Adrenal gland (tissue), 12 donors: ENCODE data around the gene RGS3. TPM values are rescaled to one million over a fixed set of nuclear protein-coding genes. Genes with fewer than 3 reads are reported as not detected.

Source experiments
- DNase-seq, 7 donors: peaks; one replicate each; pipeline ENCODE4 v3.0.0-alpha.2; 2019 to 2020
- H3K27ac ChIP-seq, 5 donors: fragments of 200-600 bp; sonication (generic) in 4 of 5; 1 replicate in 3 of 5; 2 replicates in 2 of 5; pipeline versions ENCODE4 v1.5.1 to v1.8.0; 2016 to 2020; ENCODE audit warnings: mild to moderate bottlenecking in 1 of 5
- H3K27me3 ChIP-seq: fragments of 200-600 bp; 2 replicates; pipeline ENCODE4 v1.8.0; 2021
- H3K36me3 ChIP-seq, 2 donors: fragments of 200-600 bp; replicated peaks in 1 of 2; 1 replicate in 1 of 2; 2 replicates in 1 of 2; pipeline versions ENCODE4 v1.5.1 to v1.8.0; 2018 to 2022
- H3K4me1 ChIP-seq, 2 donors: fragments of 200-600 bp; replicated peaks in 1 of 2; 1 replicate in 1 of 2; 2 replicates in 1 of 2; pipeline versions ENCODE4 v1.5.1 to v1.8.0; 2018 to 2021
- H3K4me3 ChIP-seq, 4 donors: fragments of 200-600 bp; sonication (generic) in 3 of 4; one replicate each; pipeline ENCODE4 v1.5.1; 2016 to 2018
- H3K9me3 ChIP-seq, 3 donors: fragments of 200-600 bp; sonication (generic) in 1 of 3; replicated peaks in 1 of 3; 1 replicate in 2 of 3; 2 replicates in 1 of 3; pipeline versions ENCODE4 v1.5.1 to v1.8.0; 2016 to 2021
- POLR2A ChIP-seq, 2 donors: fragments of 450-650 bp; IDR thresholded peaks; one replicate each; pipeline ENCODE4 v1.6.1; 2017; ENCODE audit warnings: antibody characterized with exemption in 2 of 2, mild to moderate bottlenecking in 2 of 2, moderate library complexity in 1 of 2
- WGBS, 4 donors: extraction: QIAGEN DNeasy Blood & Tissue Kit in 2 of 4; methylation state at CpG; one replicate each; pipeline versions ENCODE4 v1.1.5 to v1.1.7; 2013 to 2017; 5-methylcytosine and 5-hydroxymethylcytosine counted together
- intact Hi-C, 2 donors: fragments of 100-400 bp; cut with DNase I; formaldehyde crosslinking; loops; one replicate each; pipeline versions ENCODE4 v1.14.1 to v1.15.0; 2022 to 2023
- polyA plus RNA-seq, 3 donors: library from polyadenylated mRNA; stranded (reverse); fragments of 200-250 nt in 2 of 3; fragments of 350-450 nt in 1 of 3; fragmentation: Illumina TruSeq in 1 of 3; extraction: RNeasy Lipid Tissue Mini Kit (QIAGEN cat#74804) in 1 of 3; gene quantifications; one replicate each; pipeline ENCODE4 v1.2.3, GENCODE V29; 2013 to 2014
- total RNA-seq, 9 donors: library from RNA; depleted of rRNA in 4 of 9; stranded (reverse); fragments of >200 nt in 4 of 9; fragments of 120-200 nt in 1 of 9; fragmentation: NEBNext Ultra II Directional in 1 of 9; extraction: Animal tissue kit (Norgen Biotek cat#: 25700) in 1 of 9; gene quantifications; one replicate each; pipeline versions ENCODE4 v1.1.0 to v1.2.4, GENCODE V29; 2013 to 2023
- TF ChIP-seq, protein P1 (sequence below), 6 experiments: fragments of 450-650 bp in 4 of 6; fragments of 200-600 bp in 2 of 6; sonication (generic) in 1 of 6; IDR thresholded peaks; 1 replicate in 5 of 6; 2 replicates in 1 of 6; pipeline versions ENCODE4 v1.5.1 to v1.8.0; 2016 to 2021; ENCODE audit warnings: antibody characterized with exemption in 6 of 6, mild to moderate bottlenecking in 2 of 6, moderate library complexity in 1 of 6
- donor health status: healthy with polysubstance abuse.
- donor health status: Bipolar disorder and iron deficiency.
- donor health status: DM: yes; HTN: yes; CAD: no.
- donor health status: DM: no; HTN: no; CAD: no.
- donor health status: DM: no; HTN: no; CAD: no.
- donor health status: DM: yes; HTN: yes; CAD: no.

Gene RGS3
- total and polyA plus RNA-seq, 12 donors, result 34.5 to 126 (median 65.6) TPM

DNA sequence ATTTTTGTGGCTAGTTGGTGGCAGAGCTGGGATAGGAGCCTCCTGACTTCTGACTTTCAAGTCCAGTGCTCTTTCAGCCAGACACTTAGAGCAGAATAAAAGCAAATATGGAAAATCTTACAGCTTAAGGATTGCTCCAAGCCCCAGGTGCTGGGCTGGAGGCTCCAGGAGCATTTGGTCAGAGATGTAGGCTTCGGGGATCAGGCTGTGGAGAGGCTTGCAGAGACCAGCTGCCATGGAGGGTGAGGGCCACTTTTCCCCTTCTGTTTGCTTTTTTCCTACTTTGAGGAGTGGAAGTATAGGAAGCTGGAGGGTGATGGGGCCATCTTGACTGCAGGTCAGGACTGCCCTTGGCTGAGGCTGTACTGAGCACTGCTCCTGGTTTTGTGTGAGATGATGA, 58.9 kb downstream of the RGS3 start:
- 76 to 100% (median 90%) methylated on average over 1 of the region's 1 CpG for WGBS, 4 donors
- H3K4me3 ChIP-seq, result no peak overlapping the region
- no peaks in the 10 kb centered on the region for H3K36me3 ChIP-seq
- H3K4me1 ChIP-seq, result peaks cover 23 to 49% of the 10 kb centered on the region in 2 donors
- intact Hi-C loops, result no loop called here
- no peak for TF ChIP-seq POLR2A (IDR thresholded peaks at IDR 0.05)
- TF ChIP-seq, protein P1, sequence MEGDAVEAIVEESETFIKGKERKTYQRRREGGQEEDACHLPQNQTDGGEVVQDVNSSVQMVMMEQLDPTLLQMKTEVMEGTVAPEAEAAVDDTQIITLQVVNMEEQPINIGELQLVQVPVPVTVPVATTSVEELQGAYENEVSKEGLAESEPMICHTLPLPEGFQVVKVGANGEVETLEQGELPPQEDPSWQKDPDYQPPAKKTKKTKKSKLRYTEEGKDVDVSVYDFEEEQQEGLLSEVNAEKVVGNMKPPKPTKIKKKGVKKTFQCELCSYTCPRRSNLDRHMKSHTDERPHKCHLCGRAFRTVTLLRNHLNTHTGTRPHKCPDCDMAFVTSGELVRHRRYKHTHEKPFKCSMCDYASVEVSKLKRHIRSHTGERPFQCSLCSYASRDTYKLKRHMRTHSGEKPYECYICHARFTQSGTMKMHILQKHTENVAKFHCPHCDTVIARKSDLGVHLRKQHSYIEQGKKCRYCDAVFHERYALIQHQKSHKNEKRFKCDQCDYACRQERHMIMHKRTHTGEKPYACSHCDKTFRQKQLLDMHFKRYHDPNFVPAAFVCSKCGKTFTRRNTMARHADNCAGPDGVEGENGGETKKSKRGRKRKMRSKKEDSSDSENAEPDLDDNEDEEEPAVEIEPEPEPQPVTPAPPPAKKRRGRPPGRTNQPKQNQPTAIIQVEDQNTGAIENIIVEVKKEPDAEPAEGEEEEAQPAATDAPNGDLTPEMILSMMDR (IDR thresholded peaks at IDR 0.05), result no peak
- H3K9me3 ChIP-seq, result no peaks in the 10 kb centered on the region
- H3K27me3 ChIP-seq, result no peaks in the 10 kb centered on the region
- no peak for DNase-seq
- peak overlapping the region in 1 of 5 donors; percentile 82 for H3K27ac ChIP-seq

DNA sequence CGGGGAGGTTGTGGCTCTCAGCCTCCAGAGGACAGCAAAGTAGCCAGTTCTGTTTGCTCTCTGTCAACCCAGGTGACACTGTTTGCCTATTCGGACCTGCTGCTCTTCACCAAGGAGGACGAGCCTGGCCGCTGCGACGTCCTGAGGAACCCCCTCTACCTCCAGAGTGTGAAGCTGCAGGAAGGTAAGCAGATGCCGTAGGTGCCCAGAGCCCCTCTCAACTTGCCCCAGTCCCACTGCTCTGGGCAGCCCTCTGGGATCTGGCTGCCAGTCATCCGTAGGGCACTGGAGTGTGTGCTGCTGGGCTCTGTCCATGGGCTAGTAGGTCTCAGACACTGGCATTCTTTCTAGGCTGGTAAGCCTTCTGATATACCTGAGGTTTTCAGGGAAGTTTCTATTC, 59.3 kb downstream of the RGS3 start:
- no peaks in the 10 kb centered on the region for H3K36me3 ChIP-seq
- H3K27ac ChIP-seq, result peak overlapping the region in 1 of 5 donors; percentile 82
- 91 to 96% (median 92%) methylated on average over 2 to 8 of the region's 8 CpGs for WGBS, 4 donors
- H3K4me1 ChIP-seq, result peaks cover 23 to 49% of the 10 kb centered on the region in 2 donors
- no peak overlapping the region for H3K4me3 ChIP-seq
- intact Hi-C loops, result no loop called here
- no peaks in the 10 kb centered on the region for H3K27me3 ChIP-seq
- no peak for DNase-seq
- no peaks in the 10 kb centered on the region for H3K9me3 ChIP-seq
- TF ChIP-seq, protein P1 (IDR thresholded peaks at IDR 0.05), result no peak
- TF ChIP-seq POLR2A (IDR thresholded peaks at IDR 0.05), result no peak

DNA sequence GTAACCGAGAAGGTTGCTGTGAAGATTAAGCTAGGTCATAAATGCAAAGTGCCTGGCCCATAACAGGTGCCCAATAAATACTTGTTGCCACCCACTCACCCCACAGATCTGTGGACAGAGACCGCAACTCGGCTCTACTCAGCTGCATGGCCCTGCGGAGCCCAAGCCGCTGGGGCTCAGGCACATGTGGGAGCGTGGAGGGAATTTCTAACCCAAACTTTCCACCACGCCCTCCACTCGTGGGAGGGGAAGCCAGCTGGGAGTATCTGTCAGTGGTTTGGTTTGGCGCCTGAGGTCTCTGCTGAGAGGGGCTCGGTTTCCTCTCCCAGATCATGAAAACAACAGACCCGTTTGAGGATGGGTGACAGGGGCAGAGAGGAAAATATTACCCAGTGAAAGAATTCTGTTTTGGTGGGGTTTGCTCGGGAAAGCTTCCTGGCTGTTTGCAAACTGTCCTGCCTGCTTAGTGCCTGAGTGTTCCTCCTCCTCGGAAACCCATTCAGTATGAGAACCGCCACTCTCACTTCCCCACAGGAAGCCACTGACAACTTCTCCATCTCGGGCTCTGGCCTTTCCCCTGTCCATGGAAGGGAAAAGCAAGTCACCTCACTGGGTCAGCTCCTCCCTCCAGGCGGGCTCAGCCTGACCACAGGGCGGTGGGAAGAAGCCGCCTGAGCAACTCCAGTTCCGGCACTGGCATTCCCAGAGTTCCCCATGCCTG, 60.1 kb downstream of the RGS3 start:
- peak; percentile 50 to 78 (median 55) for DNase-seq
- 46 to 58% (median 53%) methylated on average over 17 to 19 of the region's 19 CpGs for WGBS, 4 donors
- Histone ChIP-seq H3K4me1 (peaks cover 23 to 49% of the 10 kb centered on the region in 2 donors), H3K27ac (peak overlapping the region in 3 of 5 donors; percentile 30 to 82 (median 55)), H3K9me3 (no peaks in the 10 kb centered on the region), H3K27me3 (no peaks in the 10 kb centered on the region), H3K36me3 (no peaks in the 10 kb centered on the region), H3K4me3 (no peak overlapping the region)
- TF ChIP-seq, protein P1 (IDR thresholded peaks at IDR 0.05), result no peak
- no peak for TF ChIP-seq POLR2A (IDR thresholded peaks at IDR 0.05)
- intact Hi-C loops, result no loop called here

DNA sequence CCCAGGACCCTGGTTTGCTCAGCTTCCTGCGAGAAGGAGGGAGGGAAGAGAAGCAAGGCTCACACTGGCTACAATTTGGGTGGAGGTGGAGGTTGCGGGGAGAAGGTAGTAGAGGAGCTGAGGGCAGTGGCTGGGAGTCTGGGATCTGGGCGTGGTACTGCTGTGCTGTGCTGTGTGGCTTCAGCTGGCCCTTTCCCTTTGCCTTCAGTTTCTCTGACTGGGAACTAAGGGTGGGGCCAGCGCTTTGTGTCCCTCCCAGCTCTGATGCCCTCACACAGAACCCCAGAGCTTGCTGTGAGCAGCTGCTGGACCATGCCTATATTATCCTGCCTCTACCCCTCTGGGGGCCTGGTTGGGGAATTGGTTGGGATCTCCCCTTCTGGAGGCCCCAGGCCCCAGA, 60.9 kb downstream of the RGS3 start:
- intact Hi-C loops, result no loop called here
- Histone ChIP-seq H3K27me3 (no peaks in the 10 kb centered on the region), H3K27ac (peak overlapping the region in 2 of 5 donors; percentile 30 to 82), H3K9me3 (no peaks in the 10 kb centered on the region), H3K4me3 (no peak overlapping the region), H3K4me1 (peaks cover 23 to 49% of the 10 kb centered on the region in 2 donors), H3K36me3 (peaks cover 0 to 3% of the 10 kb centered on the region in 2 donors)
- no peak for DNase-seq
- TF ChIP-seq, protein P1 (IDR thresholded peaks at IDR 0.05), result no peak
- TF ChIP-seq POLR2A (IDR thresholded peaks at IDR 0.05), result no peak
- 72 to 86% (median 79%) methylated on average over 3 to 4 of the region's 4 CpGs for WGBS, 4 donors
